Activated CD4-positive, alpha-beta T cell treated with anti-CD3 and anti-CD28 coated beads, Interleukin-2, amount 50 U/mL, for 4 hours (primary cell): ENCODE results near the gene ZNF33B.

Experiments used
- DNase-seq, 2 experiments: peaks; one replicate each; pipeline ENCODE4 v3.0.0-alpha.2; 2020

The ZNF33B gene

DNA sequence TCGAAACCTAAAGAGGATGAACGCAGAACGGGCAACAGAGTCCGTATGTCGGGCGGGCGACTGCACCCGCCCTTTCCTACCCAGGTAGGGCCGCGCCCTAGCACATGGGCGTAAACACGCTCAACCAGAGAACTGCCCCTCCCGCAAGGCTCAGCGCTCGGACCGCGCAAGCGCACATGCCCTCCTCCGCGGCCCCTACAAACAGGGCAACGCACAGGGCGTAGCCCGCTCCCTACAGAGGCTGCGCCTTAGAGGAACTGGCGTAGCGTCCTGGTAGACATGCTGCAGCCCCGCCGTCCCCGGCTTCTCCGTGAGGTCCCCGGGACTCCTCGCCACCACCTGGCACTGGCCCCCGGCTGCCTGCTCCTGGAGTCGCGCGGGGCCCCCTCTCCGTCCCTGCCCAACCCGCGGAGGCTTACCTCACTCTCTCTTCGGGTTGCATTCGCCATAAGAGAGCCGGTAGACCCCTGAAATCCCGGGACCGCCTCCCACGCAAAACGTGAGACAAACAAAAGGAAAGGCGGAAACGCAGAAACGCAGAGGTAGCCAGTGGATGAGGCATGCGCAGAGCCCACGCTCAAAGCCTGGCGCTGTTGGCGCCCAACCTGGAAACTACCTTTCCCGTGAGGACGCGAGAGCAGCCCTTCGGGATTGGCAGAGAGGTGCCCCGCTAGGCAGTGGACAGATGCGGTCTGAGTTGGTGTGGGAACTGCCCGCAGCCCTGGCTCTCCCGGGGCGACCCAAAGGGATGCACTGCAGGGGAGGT is at the start of gene ZNF33B:
ZNF33B (minus strand) TSS at position 516 of the 766 bp plus-strand sequence. CDS start 1,642 bp downstream, outside the sequence.
- DNase-seq, result peak; percentile 90 to 93

DNA sequence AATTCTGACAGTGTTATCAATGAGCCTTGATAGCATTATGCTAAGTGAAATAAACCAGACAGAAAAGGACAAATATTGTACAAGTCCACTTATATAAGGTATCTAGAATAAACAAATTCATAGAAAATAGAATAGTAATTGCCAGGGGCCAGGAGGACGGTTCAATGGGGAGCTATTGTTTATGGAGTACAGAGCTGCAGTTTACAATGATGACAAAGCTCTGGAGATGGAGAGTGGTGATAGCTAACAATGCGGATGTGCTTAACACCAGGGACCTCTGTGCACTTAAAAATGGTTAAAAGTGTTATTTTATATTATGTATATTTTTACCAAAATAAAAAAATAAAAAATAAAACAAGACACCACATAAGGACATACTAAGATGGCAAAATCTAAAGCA is 46.1 kb upstream of the ZNF33B start:
- DNase-seq, result no peak

DNA sequence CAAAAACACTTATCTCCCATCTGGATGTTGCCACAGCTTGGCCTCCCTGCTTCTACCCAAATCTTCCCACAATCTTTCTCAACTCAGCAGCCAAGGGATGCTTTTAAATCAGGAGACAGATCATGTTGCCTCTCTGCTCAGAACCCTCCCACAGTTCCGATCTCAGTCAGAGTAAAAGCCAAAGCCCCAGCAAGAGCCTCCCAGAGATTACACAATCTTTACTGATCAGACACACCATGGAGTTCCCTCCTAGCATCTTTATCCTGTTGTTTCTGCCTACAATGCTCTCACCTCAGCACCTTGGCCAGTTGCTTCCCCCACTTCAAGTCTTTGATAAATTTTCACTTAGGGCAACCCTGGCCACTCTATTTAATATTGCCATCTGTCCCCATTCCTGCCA is 41.9 kb upstream of the ZNF33B start:
- no peak for DNase-seq

DNA sequence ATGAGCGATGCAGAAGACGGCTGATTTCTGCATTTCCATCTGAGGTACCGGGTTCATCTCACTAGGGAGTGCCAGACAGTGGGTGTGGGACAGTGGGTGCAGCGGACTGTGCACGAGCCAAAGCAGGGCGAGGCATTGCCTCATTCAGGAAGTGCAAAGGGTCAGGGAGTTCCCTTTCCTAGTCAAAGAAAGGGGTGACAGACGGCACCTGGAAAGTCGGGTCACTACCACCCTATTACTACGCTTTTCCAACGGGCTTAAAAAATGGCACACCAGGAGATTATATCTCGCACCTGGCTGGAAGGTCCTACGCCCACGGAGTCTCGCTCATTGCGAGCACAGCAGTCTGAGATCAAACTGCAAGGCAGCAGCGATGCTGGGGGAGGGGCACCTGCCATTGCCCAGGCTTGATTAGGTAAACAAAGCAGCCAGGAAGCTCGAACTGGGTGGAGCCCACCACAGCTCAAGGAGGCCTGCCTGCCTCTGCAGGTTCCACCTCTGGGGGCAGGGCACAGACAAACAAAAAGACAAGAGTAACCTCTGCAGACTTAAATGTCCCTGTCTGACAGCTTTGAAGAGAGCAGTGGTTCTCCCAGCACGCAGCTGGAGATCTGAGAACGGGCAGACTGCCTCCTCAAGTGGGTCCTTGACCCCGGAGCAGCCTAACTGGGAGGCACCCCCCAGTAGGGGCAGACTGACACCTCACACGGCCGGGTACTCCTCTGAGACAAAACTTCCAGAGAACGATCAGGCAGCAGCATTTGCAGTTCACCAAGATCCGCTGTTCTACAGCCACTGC is 27.0 kb upstream of the ZNF33B start:
- peak in 1 of 2 experiments; percentile 2 for DNase-seq

DNA sequence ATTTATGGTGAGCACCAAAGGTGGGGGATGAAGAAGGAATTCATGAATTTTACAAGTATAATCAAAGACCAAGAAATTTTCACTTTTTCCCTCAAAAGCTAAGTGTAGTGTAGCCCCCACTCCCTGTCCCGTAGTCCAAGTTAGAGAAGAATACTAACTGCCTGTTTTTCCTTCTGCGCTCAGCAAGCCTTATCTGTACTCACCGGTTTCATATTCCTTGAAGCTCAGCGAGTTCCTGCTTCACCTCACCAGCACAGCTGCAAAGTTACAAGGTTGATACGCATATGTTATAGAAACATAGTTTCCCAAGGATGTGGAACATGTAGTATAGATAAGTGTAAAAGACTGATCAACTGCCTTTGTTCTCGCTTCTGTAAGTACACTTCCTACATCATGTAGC is 16.0 kb upstream of the ZNF33B start:
- DNase-seq, result no peak

DNA sequence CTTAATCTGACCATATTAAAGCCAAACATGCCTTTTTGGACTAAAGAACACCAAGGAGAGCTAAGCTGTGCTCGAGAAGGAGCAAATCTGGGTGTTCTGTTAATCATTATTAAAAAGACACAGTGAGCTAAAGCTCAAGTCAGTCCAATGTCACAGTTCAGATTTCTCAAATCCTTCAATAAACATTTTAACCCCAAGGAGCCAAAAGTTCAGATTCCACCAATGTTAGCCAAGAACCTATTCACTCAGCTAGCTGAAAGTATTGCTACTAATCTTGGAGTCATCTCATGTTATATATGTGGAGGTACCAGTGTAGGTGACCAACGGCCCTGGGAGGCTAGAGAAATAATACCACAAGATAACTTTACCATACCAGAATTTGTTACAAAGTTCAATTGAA is 14.5 kb upstream of the ZNF33B start:
- no peak for DNase-seq

DNA sequence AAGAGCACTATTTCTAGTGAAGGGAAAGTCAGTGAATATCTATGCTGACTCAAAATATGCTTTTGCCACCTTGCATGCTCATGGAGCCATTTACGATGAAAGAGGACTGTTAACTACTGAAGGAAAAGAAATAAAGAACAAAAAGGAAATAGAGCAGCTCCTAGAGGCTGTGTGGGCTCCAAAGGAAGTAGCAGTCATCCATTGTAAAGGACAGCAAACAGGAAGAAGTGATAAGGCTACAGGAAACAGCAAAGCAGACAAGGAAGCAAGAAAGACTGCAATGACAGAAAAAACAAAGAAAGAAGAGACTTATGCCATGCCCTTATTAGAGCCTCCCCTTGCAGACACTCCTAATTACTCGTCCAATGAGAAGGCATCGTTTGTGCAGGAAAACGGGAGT is 12.0 kb upstream of the ZNF33B start:
- DNase-seq, result no peak

DNA sequence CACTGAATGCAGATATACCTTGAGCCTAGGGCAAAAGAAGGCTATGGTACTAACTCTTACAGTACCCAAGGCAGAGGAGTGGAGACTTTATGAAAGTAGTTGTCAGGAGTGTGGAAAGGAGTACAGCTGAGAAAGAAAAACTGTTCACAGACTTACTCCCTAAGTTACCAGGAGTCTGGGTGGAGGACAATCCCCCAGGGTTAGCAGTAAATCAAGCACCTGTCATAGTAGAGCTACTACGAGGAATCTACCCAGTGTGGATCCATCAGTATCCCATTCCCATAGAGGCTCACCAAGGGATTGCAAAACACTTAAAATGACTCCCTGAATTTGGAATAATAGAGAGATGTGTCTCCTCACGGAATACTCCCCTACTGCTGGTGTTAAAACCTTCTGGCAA is 10.1 kb upstream of the ZNF33B start:
- DNase-seq, result no peak

DNA sequence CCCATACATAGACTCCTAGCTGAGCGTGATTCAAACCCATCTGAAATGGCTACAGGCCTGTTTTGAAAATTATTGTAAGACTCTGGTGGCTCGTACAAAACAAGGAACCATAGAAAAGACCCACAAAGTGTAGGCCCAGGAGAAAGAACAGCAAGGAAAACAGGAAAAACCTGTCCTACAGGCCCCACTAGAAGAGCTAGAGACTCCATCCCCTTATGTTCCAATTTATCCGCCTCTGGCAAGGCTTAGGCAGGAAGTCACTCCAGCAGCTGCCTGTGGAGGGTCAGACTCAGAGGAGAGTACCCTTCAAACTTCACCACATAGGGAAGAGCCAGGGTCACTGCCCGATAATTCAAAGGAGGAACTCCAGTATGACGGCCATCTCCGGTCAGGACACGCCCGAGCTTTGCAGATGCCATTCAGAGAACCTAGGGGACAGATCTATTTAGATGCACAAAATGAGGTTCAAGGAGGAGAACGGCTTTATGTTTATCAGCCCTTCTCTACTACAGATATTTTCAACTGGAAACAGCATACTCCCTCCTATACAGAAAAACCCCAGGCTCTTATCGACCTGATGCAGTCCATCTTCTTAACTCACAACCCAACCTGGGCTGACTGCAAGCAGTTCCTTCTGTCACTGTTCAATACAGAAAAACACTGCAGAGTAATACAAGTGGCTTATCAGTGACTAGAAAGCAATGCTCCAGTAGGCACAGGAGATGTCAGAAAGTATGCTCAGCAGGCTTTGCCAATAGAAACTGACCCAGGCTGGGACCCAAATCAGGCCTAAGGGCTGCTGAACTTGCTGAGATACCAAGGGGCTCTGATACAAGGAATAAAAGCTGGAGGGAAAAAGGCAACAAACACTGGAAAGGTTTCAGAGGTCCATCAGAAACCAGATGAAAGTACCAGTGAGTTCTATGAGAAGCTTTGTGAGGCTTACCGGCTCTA is 8.6 kb upstream of the ZNF33B start:
- no peak for DNase-seq

DNA sequence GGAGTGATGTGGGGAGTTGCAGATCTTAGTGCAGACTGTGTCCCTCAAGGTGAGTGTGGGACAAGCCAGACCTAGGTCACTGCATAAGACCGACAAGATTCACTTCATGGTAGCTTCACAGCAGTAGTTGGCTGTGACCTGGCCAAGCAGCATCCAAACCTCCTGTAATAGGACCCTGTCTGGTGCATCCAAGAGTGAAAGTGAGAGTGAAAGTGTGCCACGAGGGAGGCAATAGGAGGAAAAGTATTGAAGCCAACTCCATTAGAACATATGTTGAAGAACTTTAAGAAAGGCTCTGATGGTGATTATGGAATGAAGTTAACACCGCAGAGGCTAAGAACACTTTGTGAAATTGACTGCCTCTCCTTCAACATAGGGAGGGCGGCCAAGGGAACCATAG is 7.8 kb upstream of the ZNF33B start:
- DNase-seq, result no peak

DNA sequence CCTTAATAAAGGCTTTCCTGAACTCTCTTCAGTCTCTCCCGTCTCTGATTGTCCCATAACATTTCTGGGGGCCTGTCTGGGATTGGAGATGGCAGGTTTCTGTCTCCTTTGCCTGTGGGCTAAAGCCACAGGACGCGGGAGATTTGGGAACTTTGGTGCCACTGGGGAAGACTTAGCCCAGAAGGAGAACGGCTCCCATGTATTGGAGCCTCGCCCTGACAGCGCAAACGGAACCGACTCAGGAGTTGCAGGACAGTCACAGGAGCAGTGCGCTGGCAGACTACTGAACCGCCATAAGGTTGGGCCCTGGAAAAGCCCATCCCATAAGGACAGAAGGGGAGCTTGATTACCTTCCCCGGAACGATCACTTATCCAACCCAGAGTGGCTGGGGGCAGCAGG is 7.1 kb upstream of the ZNF33B start:
- DNase-seq, result no peak

DNA sequence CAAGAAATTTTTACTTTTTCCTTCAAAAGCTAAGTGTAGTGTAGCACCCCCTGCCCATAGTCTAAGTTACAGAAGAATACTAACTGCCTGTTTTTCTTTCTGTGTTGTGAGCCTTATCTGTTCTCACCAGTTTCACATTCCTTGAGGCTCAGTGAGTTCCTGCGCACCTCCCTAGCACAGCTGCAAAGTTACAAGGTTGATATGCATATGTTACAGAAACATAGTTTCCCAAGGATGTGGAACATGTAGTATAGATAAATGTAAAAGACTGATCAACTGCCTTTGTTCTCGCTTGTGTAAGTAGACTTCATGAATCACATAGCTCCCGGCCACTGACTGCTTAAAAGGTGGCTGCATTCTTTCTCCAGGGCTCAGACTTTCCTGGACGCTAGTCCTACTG is 6.7 kb upstream of the ZNF33B start:
- no peak for DNase-seq

DNA sequence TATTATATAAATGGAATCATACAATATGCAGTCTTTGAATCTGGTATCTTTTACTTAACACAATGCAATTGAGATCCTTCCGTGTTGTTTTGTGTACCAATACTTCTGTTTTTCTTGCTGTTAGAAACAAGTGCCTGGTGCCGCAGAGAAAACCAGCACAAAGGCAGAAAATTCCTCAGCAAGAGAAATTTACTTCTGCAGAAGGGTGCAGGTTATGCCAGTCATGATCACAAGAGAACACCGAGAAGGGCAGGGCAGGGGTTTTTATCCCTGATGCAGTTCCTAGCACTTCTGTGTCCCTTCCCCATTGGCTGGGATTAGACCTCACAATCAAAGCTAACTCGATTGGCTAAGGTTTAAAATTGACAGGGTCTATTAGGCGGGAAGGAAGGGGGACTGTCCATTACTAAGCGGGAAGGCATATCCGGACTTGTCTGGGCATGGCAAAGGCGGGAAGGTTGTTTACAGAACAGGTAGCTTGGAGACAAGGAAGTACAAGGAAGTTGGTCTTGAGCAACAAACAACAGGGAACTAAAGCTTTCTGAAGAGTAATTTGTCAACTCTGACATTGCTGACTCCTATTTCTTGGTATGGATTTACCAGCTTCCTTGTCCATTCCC is 2.4 kb upstream of the ZNF33B start:
- DNase-seq, result no peak

DNA sequence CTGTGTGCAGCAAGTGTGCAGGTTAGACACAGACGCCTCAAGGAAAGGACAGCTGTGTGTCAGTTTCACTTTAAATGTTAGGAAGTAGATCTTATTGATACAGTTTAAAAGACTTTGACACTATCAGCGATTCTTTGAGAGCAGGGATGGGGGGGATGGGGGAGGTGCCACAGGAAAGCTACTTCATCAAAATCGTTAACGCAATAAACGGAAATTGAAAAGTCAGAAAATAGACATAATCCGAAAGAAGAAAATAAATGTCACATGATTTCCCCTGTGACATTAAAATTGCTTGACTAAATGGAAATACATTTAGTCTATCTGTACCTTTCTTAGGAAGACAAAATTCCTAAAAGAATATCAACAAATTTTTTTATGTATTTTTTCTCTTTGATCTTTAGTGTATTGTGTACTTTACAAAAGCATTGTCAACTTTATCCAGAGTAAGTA is 476 bp upstream of the ZNF33B start:
- DNase-seq, result peak; percentile 48 to 57

DNA sequence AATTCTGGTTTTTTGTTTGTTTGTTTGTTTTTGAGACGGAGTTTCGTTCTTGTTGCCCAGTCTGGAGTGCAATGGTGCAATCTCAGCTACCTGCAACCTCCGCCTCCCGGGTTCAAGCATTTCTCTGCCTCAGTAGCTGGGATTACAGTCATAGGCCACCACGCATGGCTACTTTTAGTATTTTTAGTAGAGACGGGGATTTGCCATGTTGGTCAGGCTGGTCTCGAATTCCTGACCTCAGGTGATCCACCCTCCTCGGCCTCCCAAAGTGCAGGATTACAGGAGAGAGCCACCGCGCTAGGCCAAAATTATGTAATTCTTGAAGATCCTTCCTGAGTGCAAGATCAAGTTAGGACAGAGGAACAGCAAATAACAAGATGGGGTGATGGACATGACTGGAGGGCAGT is 719 bp downstream of the ZNF33B start:
- DNase-seq, result no peak

DNA sequence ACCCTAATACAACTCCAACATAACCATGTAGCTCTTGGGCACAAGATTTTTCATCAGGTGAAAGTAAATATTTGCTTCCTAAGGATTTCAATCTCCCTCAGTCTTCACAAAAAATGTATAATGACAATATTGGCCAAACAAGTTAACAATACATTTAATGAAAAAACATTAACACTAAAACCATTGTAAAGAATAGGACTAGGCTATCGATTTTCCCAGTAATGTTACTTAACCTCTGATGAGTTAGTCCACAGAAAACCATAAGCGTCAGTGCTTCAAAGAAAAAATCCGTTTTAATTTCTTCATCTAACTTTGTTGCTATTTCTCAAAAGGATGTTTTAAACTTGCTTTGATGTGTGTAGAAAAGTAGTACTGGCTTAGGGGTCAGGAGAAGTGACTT is 1.2 kb downstream of the ZNF33B start:
- no peak for DNase-seq

DNA sequence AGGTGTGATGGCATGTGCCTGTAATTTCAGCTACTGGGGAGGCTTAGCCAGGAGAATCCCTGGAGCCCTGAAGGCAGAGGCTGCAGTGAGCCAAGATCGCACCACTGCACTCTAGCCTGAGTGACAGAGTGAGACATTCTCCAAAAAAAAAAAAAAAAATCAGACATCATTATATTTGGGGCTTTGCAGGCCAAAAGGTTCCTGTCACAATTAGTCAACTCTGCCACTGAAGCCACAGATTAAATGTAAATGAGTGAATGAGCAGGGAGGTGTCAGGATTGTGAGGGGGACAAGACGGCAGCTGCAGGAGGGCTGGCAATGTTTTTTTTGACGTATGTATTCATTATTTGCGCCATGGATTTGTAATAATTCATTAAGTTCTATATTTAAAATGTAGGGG is 3.3 kb downstream of the ZNF33B start:
- DNase-seq, result no peak

DNA sequence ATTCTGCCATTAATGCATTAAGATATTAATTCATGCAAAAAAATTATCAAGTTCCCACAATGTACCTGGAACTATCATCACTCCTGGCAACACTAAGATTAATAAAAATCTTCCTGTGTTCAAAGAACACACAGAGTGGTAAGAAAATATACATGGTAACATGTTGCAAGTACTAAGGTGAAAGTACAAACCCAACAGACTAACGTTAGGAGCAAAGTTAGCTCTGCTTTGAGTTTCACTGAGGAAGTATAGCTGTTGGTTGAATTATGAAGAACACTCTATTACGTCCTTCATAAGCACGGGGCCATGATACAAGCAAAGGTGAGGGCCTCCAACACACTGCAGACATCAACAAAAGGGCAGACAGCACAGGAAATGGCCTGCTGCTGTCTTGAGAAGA is 5.8 kb downstream of the ZNF33B start:
- no peak for DNase-seq

DNA sequence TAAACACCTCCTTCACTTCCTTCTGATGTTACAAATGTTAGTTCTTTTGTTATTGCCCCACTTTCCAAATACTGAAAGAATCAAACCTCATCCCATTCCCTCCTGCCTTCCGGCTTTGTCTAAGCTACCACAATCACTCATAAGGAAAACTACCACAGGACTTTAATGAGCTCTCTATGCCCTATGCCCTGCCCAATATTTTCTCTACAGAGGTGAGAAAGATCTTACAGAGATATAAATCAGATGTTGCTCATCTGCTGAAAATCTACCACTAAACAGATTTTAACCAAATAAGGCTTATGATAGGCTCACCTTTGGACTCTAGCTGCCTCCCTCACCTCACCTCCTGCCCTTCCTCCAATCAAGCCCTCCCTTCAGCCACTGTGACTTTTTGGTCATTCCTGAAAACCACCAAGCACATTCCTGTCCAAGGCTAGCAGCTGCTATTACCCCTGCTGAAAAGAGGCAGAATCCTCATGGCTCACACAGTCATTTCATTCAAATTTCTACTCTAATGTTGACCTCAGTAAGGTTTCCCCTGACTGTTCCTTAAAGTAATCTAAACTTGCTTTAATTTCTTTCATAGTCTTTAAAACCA is 7.7 kb downstream of the ZNF33B start:
- DNase-seq, result no peak

DNA sequence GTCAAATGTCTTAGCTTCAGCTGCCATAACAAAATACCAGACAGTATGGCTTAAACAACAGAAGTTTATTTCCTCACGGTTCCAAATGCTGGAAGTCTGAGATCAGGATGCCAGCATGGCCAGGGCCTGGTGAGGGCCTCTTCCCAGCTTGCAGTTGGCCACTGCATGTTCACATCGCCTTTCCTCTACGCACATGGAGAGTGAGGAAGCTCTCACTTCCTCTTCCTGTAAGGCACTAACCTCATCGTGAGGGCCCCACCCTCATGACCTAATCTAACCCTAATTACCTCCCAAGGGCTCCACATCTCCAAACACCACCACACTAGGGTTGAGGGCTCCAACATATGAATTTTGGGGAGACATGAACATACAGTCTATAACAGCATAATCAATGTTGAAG is 14.4 kb downstream of the ZNF33B start:
- no peak for DNase-seq

DNA sequence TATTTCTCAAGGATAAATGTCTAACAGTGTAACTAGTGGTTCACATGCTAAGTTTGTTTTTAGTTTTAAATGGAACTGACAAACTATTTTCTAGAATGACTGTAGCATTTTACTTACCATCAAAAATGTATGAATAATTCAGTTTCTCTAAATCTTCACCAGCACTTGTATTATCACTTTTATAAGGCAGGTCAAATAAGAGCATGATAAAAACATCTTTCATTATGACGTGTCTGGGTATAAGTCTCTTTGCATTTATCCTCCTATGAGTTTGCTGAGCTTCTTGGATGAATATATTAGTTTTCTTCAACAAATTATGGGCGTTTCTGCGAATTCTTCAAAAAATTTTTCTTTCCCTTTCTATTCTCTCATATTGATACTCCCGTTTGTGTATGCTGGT is 19.9 kb downstream of the ZNF33B start:
- DNase-seq, result no peak

DNA sequence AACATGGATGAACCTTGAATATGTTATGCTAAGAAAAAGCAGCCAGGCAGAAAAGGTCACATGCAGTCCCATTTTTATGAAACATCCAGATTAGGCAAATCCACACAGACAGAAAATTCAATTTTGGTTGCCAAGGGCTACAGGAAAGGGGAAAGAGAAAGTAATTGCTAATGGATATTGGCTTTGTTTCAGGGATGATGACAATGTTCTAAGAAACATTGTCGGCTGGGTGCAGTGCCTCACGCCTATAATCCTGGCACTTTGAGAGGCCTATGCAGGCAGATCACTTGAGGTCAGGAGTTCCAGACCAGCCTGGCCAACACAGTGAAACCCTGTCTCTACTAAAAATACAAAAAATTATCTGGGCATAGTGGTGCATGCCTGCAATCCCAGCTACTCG is 23.0 kb downstream of the ZNF33B start:
- no peak for DNase-seq
